Central memory CD8-positive, alpha-beta T cell (primary cell): Measurements from ENCODE around the gene BRWD1.

ENCODE experiments used
- ATAC-seq: fragments of 150-1000 bp; cut with Tn5 transposase; replicated peaks from 2 replicates; pipeline ENCODE4 v1.10.0; 2022; ENCODE audit warnings: mild to moderate bottlenecking, moderate FRiP score, moderate number of reproducible peaks; ENCODE audit not compliant: poor library complexity, severe bottlenecking; ENCODE audit errors: extremely low read depth
- DNase-seq, 2 donors: peaks; one replicate each; pipeline ENCODE4 v3.0.0; 2021; ENCODE audit warnings: low spot score in 2 of 2
- H3K27ac Mint-ChIP-seq: one replicate; pipeline ENCODE4 v1.8.0; 2022; ENCODE audit warnings: low read depth, mild to moderate bottlenecking, moderate library complexity, mixed read lengths
- H3K27me3 Mint-ChIP-seq: one replicate; pipeline ENCODE4 v1.8.0; 2022; ENCODE audit warnings: mixed read lengths
- H3K36me3 Mint-ChIP-seq: one replicate; pipeline ENCODE4 v1.8.0; 2022; ENCODE audit warnings: mild to moderate bottlenecking, moderate library complexity, mixed read lengths; ENCODE audit not compliant: insufficient read depth
- H3K4me1 Mint-ChIP-seq: one replicate; pipeline ENCODE4 v1.8.0; 2022; ENCODE audit warnings: mixed read lengths
- H3K4me3 Mint-ChIP-seq: one replicate; pipeline ENCODE4 v1.8.0; 2022; ENCODE audit warnings: mild to moderate bottlenecking, moderate library complexity, mixed read lengths
- H3K9me3 Mint-ChIP-seq: one replicate; pipeline ENCODE4 v1.8.0; 2022; ENCODE audit warnings: mixed read lengths

BRWD1 gene

GRCh38 chr21:39182484-39183271 lies 130.8 kb downstream of the BRWD1 start:
- peak in 1 of 2 donors; percentile 18 for DNase-seq
- ATAC-seq: peak; percentile 47
- peaks cover 25% of the 10 kb centered on the region for H3K36me3 Mint-ChIP-seq

DNA sequence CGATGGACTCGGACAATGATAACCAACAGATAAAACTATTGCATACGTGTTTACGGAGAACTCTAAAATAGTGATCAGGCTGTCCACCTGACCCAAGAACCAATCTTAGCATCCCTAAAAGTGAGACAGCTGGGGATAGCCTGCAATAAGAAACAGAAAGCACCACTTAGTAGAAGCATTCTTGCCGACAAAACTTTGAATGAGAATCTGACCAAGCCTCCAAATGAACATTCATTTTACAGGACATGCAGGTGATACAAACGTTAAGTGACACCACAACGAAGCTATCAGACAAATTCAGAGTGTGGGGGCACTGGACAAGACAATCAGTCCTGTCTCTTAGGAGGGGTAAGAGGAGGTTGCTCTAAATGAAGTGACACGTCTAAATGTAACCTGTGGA lies 131.4 kb downstream of the BRWD1 start:
- Mint-ChIP-seq H3K4me1 (peaks cover 40% of the 10 kb centered on the region), H3K9me3 (no peaks in the 10 kb centered on the region), H3K36me3 (peaks cover 25% of the 10 kb centered on the region), H3K27ac (peak overlapping the region; percentile 98), H3K27me3 (no peaks in the 10 kb centered on the region), H3K4me3 (peak overlapping the region; percentile 97)
- ATAC-seq (no peak), DNase-seq (no peak)

More at GRCh38 chr21:39182484-39183271, 130.8 kb downstream of the BRWD1 start:
- no peaks in the 10 kb centered on the region for H3K27me3 Mint-ChIP-seq
- no peaks in the 10 kb centered on the region for H3K9me3 Mint-ChIP-seq
- H3K4me1 Mint-ChIP-seq: peaks cover 40% of the 10 kb centered on the region
- peak overlapping the region; percentile 97 for H3K4me3 Mint-ChIP-seq
- H3K27ac Mint-ChIP-seq: peak overlapping the region; percentile 98

- peaks cover 25% of the 10 kb centered on the region for H3K36me3 Mint-ChIP-seq
- H3K27ac Mint-ChIP-seq: no peak overlapping the region
- no peak overlapping the region for H3K4me3 Mint-ChIP-seq
- no peaks in the 10 kb centered on the region for H3K27me3 Mint-ChIP-seq
- DNase-seq: no peak
- H3K9me3 Mint-ChIP-seq: no peaks in the 10 kb centered on the region
- no peak for ATAC-seq
- peaks cover 40% of the 10 kb centered on the region for H3K4me1 Mint-ChIP-seq
Measured at GRCh38 chr21:39181205-39181818, 132.1 kb downstream of the BRWD1 start.

GRCh38 chr21:39180429-39181019 lies 132.9 kb downstream of the BRWD1 start:
- Mint-ChIP-seq H3K36me3 (peaks cover 27% of the 10 kb centered on the region), H3K27ac (no peak overlapping the region), H3K9me3 (no peaks in the 10 kb centered on the region), H3K4me3 (no peak overlapping the region), H3K4me1 (peaks cover 46% of the 10 kb centered on the region), H3K27me3 (no peaks in the 10 kb centered on the region)
- DNase-seq (no peak), ATAC-seq (no peak)

DNA sequence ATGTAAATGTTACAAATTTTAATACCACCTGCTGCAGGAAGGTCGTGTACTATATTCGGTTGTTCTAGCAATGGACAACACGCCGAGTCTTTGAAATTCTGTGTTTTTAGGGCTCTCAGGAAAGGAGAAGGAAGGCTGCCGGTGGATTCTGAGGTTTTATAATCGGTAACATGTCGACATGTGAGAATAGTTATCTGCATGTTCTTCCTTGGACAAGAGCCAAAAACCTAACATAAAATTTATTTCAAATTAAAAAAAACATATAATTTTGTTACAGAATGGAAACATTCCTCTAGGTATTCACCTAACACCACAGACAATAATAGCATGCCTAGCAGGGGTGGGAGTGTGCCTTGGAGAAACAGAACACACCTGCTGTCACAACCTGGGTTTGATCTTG lies 135.0 kb downstream of the BRWD1 start:
- no peak overlapping the region for H3K4me3 Mint-ChIP-seq
- H3K27ac Mint-ChIP-seq: no peak overlapping the region
- peaks cover 27% of the 10 kb centered on the region for H3K36me3 Mint-ChIP-seq
- DNase-seq (no peak), ATAC-seq (no peak)
- H3K9me3 Mint-ChIP-seq: no peaks in the 10 kb centered on the region
- H3K27me3 Mint-ChIP-seq: no peaks in the 10 kb centered on the region
- H3K4me1 Mint-ChIP-seq: peaks cover 31% of the 10 kb centered on the region

DNA sequence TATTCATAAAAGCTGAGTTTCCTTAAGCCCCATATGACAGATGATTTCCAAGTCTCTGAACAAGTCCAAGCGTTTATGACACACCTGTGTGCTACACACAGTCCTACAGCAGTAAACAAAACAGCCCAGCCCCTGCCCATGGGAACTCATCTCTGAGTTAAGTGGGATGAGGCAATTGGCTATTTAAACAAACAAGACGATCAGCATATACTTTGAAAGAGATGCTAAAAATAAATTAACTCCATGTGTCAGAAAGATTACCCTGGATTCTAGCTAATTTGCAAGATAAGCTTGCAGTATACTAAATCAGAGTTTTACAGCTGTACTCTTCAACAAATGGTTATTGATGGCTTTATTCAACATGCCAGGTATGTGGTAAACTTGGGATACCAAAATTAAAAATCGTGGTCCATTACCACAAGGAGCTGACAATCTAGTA lies 137.1 kb downstream of the BRWD1 start:
- Mint-ChIP-seq H3K27me3 (no peaks in the 10 kb centered on the region), H3K9me3 (no peaks in the 10 kb centered on the region), H3K27ac (peak overlapping the region; percentile 50), H3K4me1 (peaks cover 18% of the 10 kb centered on the region), H3K4me3 (no peak overlapping the region), H3K36me3 (peaks cover 19% of the 10 kb centered on the region)
- no peak for ATAC-seq
- DNase-seq: no peak

- H3K36me3 Mint-ChIP-seq: peaks cover 17% of the 10 kb centered on the region
- no peak for DNase-seq
- peaks cover 15% of the 10 kb centered on the region for H3K4me1 Mint-ChIP-seq
- no peak for ATAC-seq
- H3K9me3 Mint-ChIP-seq: no peaks in the 10 kb centered on the region
- no peaks in the 10 kb centered on the region for H3K27me3 Mint-ChIP-seq
- H3K4me3 Mint-ChIP-seq: no peak overlapping the region
- peak overlapping the region; percentile 50 for H3K27ac Mint-ChIP-seq
Measured at GRCh38 chr21:39175665-39176064, 137.8 kb downstream of the BRWD1 start.

- H3K4me1 Mint-ChIP-seq: peaks cover 10% of the 10 kb centered on the region
- H3K27ac Mint-ChIP-seq: no peak overlapping the region
- no peak overlapping the region for H3K4me3 Mint-ChIP-seq
- no peaks in the 10 kb centered on the region for H3K9me3 Mint-ChIP-seq
- peaks cover 14% of the 10 kb centered on the region for H3K36me3 Mint-ChIP-seq
- no peak for DNase-seq
- H3K27me3 Mint-ChIP-seq: no peaks in the 10 kb centered on the region
- ATAC-seq: no peak
Measured at GRCh38 chr21:39175154-39175553, 138.3 kb downstream of the BRWD1 start.

DNA sequence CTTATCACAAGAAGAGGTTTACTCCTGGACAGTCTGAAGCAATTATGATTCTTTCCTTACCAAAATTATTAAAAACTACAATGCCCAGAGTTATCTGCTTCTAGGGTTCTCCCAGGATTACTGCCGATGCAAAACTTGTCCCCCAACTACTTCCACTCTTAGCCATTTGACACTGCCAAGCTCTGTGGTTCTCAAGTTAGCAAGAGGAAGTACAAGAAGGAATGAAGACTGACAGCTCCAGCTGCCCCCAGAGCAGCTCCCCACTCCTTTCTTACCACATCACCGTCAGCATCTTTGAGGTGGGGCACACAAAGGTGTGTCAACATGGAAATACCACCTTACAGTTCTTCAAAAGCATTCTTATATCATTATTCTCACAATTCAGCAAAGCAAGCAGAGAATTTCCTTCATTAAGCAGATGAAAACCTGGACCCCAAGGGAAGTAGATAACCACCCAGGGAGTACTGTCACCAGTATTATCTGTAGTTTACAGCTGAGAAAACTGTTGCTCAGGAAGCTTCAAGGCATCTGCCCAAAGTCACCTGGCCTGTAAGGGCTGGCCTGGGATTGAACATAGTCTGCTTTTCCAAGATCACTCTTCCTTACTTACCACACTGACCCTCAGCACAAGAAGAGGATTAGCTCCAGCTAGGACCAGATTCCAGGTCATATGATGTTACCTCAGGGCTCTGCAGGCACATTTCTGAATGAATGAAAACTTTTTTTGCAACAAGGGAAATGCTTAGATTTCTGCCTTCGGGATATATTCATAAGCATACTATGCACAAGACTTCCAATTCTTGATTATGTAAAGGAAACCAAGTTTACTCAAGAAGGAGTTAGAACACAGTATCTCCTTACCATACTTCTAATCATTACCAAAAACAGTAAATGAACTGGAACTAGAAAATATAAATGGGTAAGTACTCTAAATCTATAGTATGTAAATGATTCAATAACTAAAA lies 139.4 kb downstream of the BRWD1 start:
- no peak overlapping the region for H3K4me3 Mint-ChIP-seq
- H3K27me3 Mint-ChIP-seq: no peaks in the 10 kb centered on the region
- H3K4me1 Mint-ChIP-seq: peaks cover 8% of the 10 kb centered on the region
- no peak for DNase-seq
- peaks cover 14% of the 10 kb centered on the region for H3K36me3 Mint-ChIP-seq
- H3K27ac Mint-ChIP-seq: peak overlapping the region; percentile 53
- no peaks in the 10 kb centered on the region for H3K9me3 Mint-ChIP-seq
- no peak for ATAC-seq

GRCh38 chr21:39169906-39170305 lies 143.5 kb downstream of the BRWD1 start:
- DNase-seq: no peak
- no peak for ATAC-seq
- Mint-ChIP-seq H3K4me1 (no peaks in the 10 kb centered on the region), H3K4me3 (no peak overlapping the region), H3K27me3 (peaks cover 8% of the 10 kb centered on the region), H3K36me3 (peaks cover 9% of the 10 kb centered on the region), H3K9me3 (no peaks in the 10 kb centered on the region), H3K27ac (no peak overlapping the region)

DNA sequence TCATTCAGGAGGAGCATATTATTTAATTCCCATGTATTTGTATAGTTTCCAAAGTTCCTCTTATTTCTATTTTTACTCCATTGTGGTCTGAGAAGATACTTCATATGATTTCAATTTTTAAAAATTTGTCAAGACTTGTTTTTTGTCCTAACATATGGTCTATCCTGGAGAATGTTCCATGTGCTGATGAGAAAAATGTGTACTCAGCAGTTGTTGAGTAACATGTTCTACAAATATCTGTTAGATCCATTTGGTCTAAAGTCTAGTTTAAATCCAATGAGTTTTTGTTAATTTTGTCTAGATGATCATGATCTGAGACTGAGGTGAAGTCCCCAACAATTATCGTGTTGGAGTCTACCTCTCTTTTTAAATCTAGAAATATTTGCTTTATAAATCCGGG lies 144.6 kb downstream of the BRWD1 start:
- no peak for ATAC-seq
- Mint-ChIP-seq H3K27me3 (peaks cover 8% of the 10 kb centered on the region), H3K4me3 (no peak overlapping the region), H3K27ac (no peak overlapping the region), H3K4me1 (no peaks in the 10 kb centered on the region), H3K36me3 (peaks cover 4% of the 10 kb centered on the region), H3K9me3 (peaks cover under 1% of the 10 kb centered on the region)
- DNase-seq: no peak

- Mint-ChIP-seq H3K9me3 (peaks cover 6% of the 10 kb centered on the region), H3K4me1 (no peaks in the 10 kb centered on the region), H3K27ac (no peak overlapping the region), H3K4me3 (no peak overlapping the region), H3K36me3 (peaks cover 1% of the 10 kb centered on the region), H3K27me3 (peaks cover 8% of the 10 kb centered on the region)
- ATAC-seq: no peak
- DNase-seq: no peak
Measured at GRCh38 chr21:39164523-39164922, 148.9 kb downstream of the BRWD1 start.
